Thyroid gland (tissue), 4 donors: ENCODE results near the gene FAM209B.
"Not testable (repeated sequence)": the region's sequence is repeated elsewhere in the genome, so short reads cannot be mapped to it uniquely, and the experiment has no call there.

Experiments
- CTCF ChIP-seq, 6 experiments: fragments of 200-600 bp in 3 of 6; fragments of 450-650 bp in 3 of 6; sonication (generic) in 3 of 6; IDR thresholded peaks; one replicate each; pipeline ENCODE4 v1.5.1; 2016 to 2019; ENCODE audit warnings: antibody characterized with exemption in 6 of 6, mild to moderate bottlenecking in 2 of 6, inconsistent platforms in 1 of 6, moderate library complexity in 1 of 6
- POLR2A ChIP-seq, 2 donors: fragments of 450-650 bp; IDR thresholded peaks; one replicate each; pipeline ENCODE4 v1.6.1; 2017; ENCODE audit warnings: antibody characterized with exemption in 2 of 2, mild to moderate bottlenecking in 2 of 2, moderate library complexity in 1 of 2

DNA sequence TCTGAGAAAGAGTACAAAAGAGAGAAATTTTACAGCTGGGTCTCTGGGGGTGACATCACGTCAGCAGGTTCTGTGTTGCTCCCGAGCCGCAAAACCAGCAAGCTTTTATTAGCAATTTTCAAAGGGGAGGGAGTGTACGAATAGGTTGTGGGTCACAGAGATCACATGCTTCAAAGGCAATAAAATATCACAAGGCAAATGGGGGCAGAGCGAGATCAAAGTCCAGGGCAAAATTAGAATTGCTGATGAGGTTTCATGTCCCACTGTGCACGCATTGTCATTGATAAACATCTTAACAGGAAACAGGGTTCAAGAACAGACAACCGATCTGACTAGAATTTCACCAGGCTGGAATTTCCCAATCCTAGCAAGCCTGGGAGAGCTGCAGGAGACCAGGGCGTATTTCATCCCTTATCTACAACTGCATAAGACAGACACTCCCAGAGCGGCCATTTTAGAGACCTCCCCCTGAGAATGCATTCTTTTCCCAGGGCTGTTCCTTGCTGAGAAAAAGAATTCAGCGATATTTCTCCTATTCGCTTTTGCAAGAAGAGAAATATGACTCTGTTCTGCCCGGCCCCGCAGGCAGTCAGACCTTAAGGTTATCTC, 12.2 kb upstream of the FAM209B start:
- not testable (repeated sequence) for TF ChIP-seq CTCF, POLR2A (IDR thresholded peaks at IDR 0.05)
